Ishikawa (cell line): ENCODE results near the gene PTAFR.

Experiments
- CEBPB ChIP-seq: IDR thresholded peaks from 2 replicates; pipeline ENCODE4 v1.6.1; 2012
- CREB1 ChIP-seq: IDR thresholded peaks from 2 replicates; pipeline ENCODE4 v1.6.1; 2012; ENCODE audit warnings: low read depth
- EGR1 ChIP-seq: IDR thresholded peaks from 2 replicates; pipeline ENCODE4 v1.6.1; 2012
- EP300 ChIP-seq: IDR thresholded peaks from 2 replicates; pipeline ENCODE4 v1.6.1; 2012; ENCODE audit warnings: borderline replicate concordance
- FOXM1 ChIP-seq: IDR thresholded peaks from 2 replicates; pipeline ENCODE4 v1.6.1; 2012; ENCODE audit warnings: low read depth, borderline replicate concordance
- MAX ChIP-seq: IDR thresholded peaks from 2 replicates; pipeline ENCODE4 v1.6.1; 2012
- NFIC ChIP-seq: IDR thresholded peaks from 2 replicates; pipeline ENCODE4 v1.6.1; 2012
- RAD21 ChIP-seq: IDR thresholded peaks from 2 replicates; pipeline ENCODE4 v1.6.1; 2012; ENCODE audit warnings: low read depth
- TAF1 ChIP-seq: IDR thresholded peaks from 2 replicates; pipeline ENCODE4 v1.6.1; 2012; ENCODE audit warnings: low read depth, mild to moderate bottlenecking
- TCF12 ChIP-seq: IDR thresholded peaks from 2 replicates; pipeline ENCODE4 v1.6.1; 2012; ENCODE audit warnings: low read depth
- TEAD4 ChIP-seq: IDR thresholded peaks from 2 replicates; pipeline ENCODE4 v1.6.1; 2012
- YY1 ChIP-seq: IDR thresholded peaks from 2 replicates; pipeline ENCODE4 v1.6.1; 2012; ENCODE audit warnings: low read depth
- ZBTB7A ChIP-seq: IDR thresholded peaks from 2 replicates; pipeline ENCODE4 v1.6.1; 2012; ENCODE audit warnings: low read depth
- TF ChIP-seq, protein P1 (sequence below): IDR thresholded peaks from 2 replicates; pipeline ENCODE4 v1.6.1; 2012; ENCODE audit warnings: low read depth, mild to moderate bottlenecking
- TF ChIP-seq, protein P2 (sequence below): IDR thresholded peaks from 2 replicates; pipeline ENCODE4 v1.6.1; 2012

PTAFR gene

GRCh38 chr1:28193701-28194161, 17.2 kb upstream of the PTAFR start:
- TF ChIP-seq ZBTB7A, result no peak
- no peak for TF ChIP-seq YY1
- TF ChIP-seq NFIC, result no peak
- TF ChIP-seq EP300, result no peak
- TF ChIP-seq TAF1, result no peak
- TF ChIP-seq TEAD4, result no peak
- TF ChIP-seq EGR1, result no peak
- TF ChIP-seq MAX, result no peak
- TF ChIP-seq, protein P1, sequence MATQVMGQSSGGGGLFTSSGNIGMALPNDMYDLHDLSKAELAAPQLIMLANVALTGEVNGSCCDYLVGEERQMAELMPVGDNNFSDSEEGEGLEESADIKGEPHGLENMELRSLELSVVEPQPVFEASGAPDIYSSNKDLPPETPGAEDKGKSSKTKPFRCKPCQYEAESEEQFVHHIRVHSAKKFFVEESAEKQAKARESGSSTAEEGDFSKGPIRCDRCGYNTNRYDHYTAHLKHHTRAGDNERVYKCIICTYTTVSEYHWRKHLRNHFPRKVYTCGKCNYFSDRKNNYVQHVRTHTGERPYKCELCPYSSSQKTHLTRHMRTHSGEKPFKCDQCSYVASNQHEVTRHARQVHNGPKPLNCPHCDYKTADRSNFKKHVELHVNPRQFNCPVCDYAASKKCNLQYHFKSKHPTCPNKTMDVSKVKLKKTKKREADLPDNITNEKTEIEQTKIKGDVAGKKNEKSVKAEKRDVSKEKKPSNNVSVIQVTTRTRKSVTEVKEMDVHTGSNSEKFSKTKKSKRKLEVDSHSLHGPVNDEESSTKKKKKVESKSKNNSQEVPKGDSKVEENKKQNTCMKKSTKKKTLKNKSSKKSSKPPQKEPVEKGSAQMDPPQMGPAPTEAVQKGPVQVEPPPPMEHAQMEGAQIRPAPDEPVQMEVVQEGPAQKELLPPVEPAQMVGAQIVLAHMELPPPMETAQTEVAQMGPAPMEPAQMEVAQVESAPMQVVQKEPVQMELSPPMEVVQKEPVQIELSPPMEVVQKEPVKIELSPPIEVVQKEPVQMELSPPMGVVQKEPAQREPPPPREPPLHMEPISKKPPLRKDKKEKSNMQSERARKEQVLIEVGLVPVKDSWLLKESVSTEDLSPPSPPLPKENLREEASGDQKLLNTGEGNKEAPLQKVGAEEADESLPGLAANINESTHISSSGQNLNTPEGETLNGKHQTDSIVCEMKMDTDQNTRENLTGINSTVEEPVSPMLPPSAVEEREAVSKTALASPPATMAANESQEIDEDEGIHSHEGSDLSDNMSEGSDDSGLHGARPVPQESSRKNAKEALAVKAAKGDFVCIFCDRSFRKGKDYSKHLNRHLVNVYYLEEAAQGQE, result no peak
- TF ChIP-seq, protein P2, sequence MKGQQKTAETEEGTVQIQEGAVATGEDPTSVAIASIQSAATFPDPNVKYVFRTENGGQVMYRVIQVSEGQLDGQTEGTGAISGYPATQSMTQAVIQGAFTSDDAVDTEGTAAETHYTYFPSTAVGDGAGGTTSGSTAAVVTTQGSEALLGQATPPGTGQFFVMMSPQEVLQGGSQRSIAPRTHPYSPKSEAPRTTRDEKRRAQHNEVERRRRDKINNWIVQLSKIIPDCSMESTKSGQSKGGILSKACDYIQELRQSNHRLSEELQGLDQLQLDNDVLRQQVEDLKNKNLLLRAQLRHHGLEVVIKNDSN, result no peak
- no peak for TF ChIP-seq FOXM1
- TF ChIP-seq TCF12, result no peak
- TF ChIP-seq RAD21, result no peak
- no peak for TF ChIP-seq CREB1
- no peak for TF ChIP-seq CEBPB

GRCh38 chr1:28190996-28191645, 14.6 kb upstream of the PTAFR start:
- TF ChIP-seq EGR1 (no peak), CEBPB (no peak), TCF12 (no peak), ZBTB7A (no peak), EP300 (no peak), MAX (no peak), FOXM1 (no peak), RAD21 (no peak)

- TF ChIP-seq CEBPB (no peak), EGR1 (no peak), YY1 (no peak), EP300 (no peak), ZBTB7A (no peak), MAX (no peak), CREB1 (no peak), NFIC (no peak), TAF1 (no peak), FOXM1 (no peak)
- TF ChIP-seq, protein P2, result no peak
These were observed 14.0 kb upstream of the PTAFR start for GRCh38 chr1:28190337-28190979.

GRCh38 chr1:28185071-28185470, 8.6 kb upstream of the PTAFR start:
- no peak for TF ChIP-seq TCF12
- no peak for TF ChIP-seq YY1
- TF ChIP-seq ZBTB7A, result no peak
- no peak for TF ChIP-seq TEAD4

- TF ChIP-seq TCF12 (no peak), RAD21 (no peak), TAF1 (no peak), CREB1 (no peak), EP300 (no peak), MAX (no peak), YY1 (no peak)
These were observed 4.1 kb upstream of the PTAFR start for GRCh38 chr1:28180306-28181305.

GRCh38 chr1:28178690-28179485, 2.4 kb upstream of the PTAFR start:
- TF ChIP-seq CEBPB, result no peak
- no peak for TF ChIP-seq TAF1
- TF ChIP-seq FOXM1, result no peak
- TF ChIP-seq NFIC, result no peak
- no peak for TF ChIP-seq EGR1
- TF ChIP-seq TEAD4, result no peak
- no peak for TF ChIP-seq EP300
- no peak for TF ChIP-seq TCF12
- TF ChIP-seq, protein P2, result no peak
- no peak for TF ChIP-seq ZBTB7A
- no peak for TF ChIP-seq CREB1
- no peak for TF ChIP-seq YY1
- no peak for TF ChIP-seq RAD21
- TF ChIP-seq, protein P1, result no peak
- no peak for TF ChIP-seq MAX
